Neural crest cell (in vitro differentiated cells): ENCODE data around the gene FLVCR2. TPM values are rescaled to one million over a fixed set of nuclear protein-coding genes. Genes with fewer than 3 reads are reported as not detected.

Experiments
- DNase-seq: peaks from one replicate; pipeline ENCODE4 v3.0.0; 2021; ENCODE audit warnings: low read depth, mixed read lengths, low spot score
- H3K27ac Mint-ChIP-seq: one replicate; pipeline ENCODE4 v1.8.0; 2021; ENCODE audit warnings: mild to moderate bottlenecking, mixed read lengths; ENCODE audit not compliant: unreplicated experiment
- H3K27me3 Mint-ChIP-seq: 2 replicates; pipeline ENCODE4 v1.8.0; 2021; ENCODE audit warnings: low read depth, mild to moderate bottlenecking, mixed read lengths
- H3K36me3 Mint-ChIP-seq: 2 replicates; pipeline ENCODE4 v1.8.0; 2021; ENCODE audit warnings: low read depth, mild to moderate bottlenecking, mixed read lengths
- H3K4me1 Mint-ChIP-seq: 2 replicates; pipeline ENCODE4 v1.8.0; 2021; ENCODE audit warnings: mixed read lengths
- H3K4me3 Mint-ChIP-seq: one replicate; pipeline ENCODE4 v1.8.0; 2021; ENCODE audit warnings: mild to moderate bottlenecking, mixed read lengths
- H3K9me3 Mint-ChIP-seq: 2 replicates; pipeline ENCODE4 v1.8.0; 2021; ENCODE audit warnings: mixed read lengths
- total RNA-seq: library from RNA; stranded (reverse); gene quantifications from 2 replicates; pipeline ENCODE4 v1.2.1, GENCODE V29; 2021
- TF ChIP-seq, protein P1 (sequence below): fragments of 200-600 bp; sonication (generic); conservative IDR thresholded peaks from 2 replicates; pipeline ENCODE4 v1.5.0; 2021; ENCODE audit warnings: antibody characterized with exemption, mild to moderate bottlenecking

Gene FLVCR2
- total RNA-seq, 1 donor from 2014 or later = 3.0 TPM

GRCh38 chr14:75615200-75615599, 36.8 kb downstream of the FLVCR2 start:
- H3K27ac Mint-ChIP-seq = no peak overlapping the region
- H3K36me3 Mint-ChIP-seq = no peaks in the 10 kb centered on the region
- H3K4me3 Mint-ChIP-seq = no peak overlapping the region
- no peaks in the 10 kb centered on the region for H3K27me3 Mint-ChIP-seq
- H3K4me1 Mint-ChIP-seq = peaks cover 10% of the 10 kb centered on the region
- no peak for DNase-seq
- peaks cover 11% of the 10 kb centered on the region for H3K9me3 Mint-ChIP-seq
- TF ChIP-seq, protein P1, sequence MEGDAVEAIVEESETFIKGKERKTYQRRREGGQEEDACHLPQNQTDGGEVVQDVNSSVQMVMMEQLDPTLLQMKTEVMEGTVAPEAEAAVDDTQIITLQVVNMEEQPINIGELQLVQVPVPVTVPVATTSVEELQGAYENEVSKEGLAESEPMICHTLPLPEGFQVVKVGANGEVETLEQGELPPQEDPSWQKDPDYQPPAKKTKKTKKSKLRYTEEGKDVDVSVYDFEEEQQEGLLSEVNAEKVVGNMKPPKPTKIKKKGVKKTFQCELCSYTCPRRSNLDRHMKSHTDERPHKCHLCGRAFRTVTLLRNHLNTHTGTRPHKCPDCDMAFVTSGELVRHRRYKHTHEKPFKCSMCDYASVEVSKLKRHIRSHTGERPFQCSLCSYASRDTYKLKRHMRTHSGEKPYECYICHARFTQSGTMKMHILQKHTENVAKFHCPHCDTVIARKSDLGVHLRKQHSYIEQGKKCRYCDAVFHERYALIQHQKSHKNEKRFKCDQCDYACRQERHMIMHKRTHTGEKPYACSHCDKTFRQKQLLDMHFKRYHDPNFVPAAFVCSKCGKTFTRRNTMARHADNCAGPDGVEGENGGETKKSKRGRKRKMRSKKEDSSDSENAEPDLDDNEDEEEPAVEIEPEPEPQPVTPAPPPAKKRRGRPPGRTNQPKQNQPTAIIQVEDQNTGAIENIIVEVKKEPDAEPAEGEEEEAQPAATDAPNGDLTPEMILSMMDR = no peak

GRCh38 chr14:75619548-75619947, 41.1 kb downstream of the FLVCR2 start:
- Mint-ChIP-seq H3K9me3 (peaks cover under 1% of the 10 kb centered on the region), H3K27ac (no peak overlapping the region), H3K4me1 (no peaks in the 10 kb centered on the region), H3K36me3 (no peaks in the 10 kb centered on the region), H3K27me3 (no peaks in the 10 kb centered on the region), H3K4me3 (no peak overlapping the region)
- TF ChIP-seq, protein P1 = no peak
- DNase-seq = no peak

- no peaks in the 10 kb centered on the region for H3K4me1 Mint-ChIP-seq
Measured at GRCh38 chr14:75625034-75625433, 46.6 kb downstream of the FLVCR2 start.

GRCh38 chr14:75626396-75626795, 48.0 kb downstream of the FLVCR2 start:
- TF ChIP-seq, protein P1 = no peak
- H3K27me3 Mint-ChIP-seq = no peaks in the 10 kb centered on the region
- H3K4me3 Mint-ChIP-seq = no peak overlapping the region
- no peaks in the 10 kb centered on the region for H3K4me1 Mint-ChIP-seq
- H3K9me3 Mint-ChIP-seq = no peaks in the 10 kb centered on the region
- no peaks in the 10 kb centered on the region for H3K36me3 Mint-ChIP-seq
- no peak for DNase-seq
- H3K27ac Mint-ChIP-seq = no peak overlapping the region

More at GRCh38 chr14:75625034-75625433, 46.6 kb downstream of the FLVCR2 start:
- no peaks in the 10 kb centered on the region for H3K36me3 Mint-ChIP-seq
- H3K4me3 Mint-ChIP-seq = no peak overlapping the region
- H3K27ac Mint-ChIP-seq = no peak overlapping the region
- no peaks in the 10 kb centered on the region for H3K27me3 Mint-ChIP-seq
- H3K9me3 Mint-ChIP-seq = no peaks in the 10 kb centered on the region
- DNase-seq = no peak
- TF ChIP-seq, protein P1 = no peak

DNA sequence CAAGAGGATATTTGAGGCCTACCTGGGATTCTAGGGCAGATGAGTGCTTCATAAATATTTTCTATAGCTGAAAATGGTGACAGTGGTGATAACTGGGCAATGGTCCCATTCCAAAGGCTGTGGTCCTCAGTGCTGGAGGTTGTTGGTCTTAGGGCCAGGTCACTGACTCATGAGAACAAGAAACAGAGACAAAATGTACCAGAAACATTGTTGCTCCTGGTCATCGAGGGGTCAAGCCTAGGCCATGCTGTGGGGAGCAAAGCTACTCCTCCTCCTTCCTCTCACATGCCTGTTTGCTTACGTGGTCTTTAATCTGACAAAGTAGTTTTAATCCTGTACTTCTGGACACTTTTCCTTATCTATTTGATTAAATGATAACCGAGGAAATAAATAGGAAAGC, 48.4 kb downstream of the FLVCR2 start:
- peaks cover 4% of the 10 kb centered on the region for H3K4me1 Mint-ChIP-seq
- H3K9me3 Mint-ChIP-seq = no peaks in the 10 kb centered on the region
- H3K27ac Mint-ChIP-seq = no peak overlapping the region
- H3K27me3 Mint-ChIP-seq = no peaks in the 10 kb centered on the region
- no peak overlapping the region for H3K4me3 Mint-ChIP-seq
- H3K36me3 Mint-ChIP-seq = no peaks in the 10 kb centered on the region
- no peak for DNase-seq
- TF ChIP-seq, protein P1 = no peak

GRCh38 chr14:75627406-75627805, 49.0 kb downstream of the FLVCR2 start:
- no peak for DNase-seq
- Mint-ChIP-seq H3K9me3 (no peaks in the 10 kb centered on the region), H3K27ac (no peak overlapping the region), H3K4me3 (no peak overlapping the region), H3K36me3 (no peaks in the 10 kb centered on the region), H3K27me3 (no peaks in the 10 kb centered on the region), H3K4me1 (peaks cover 10% of the 10 kb centered on the region)
- TF ChIP-seq, protein P1 = no peak
